Stromal cell of bone marrow (primary cell): ENCODE data around the gene PDE11A.

Experiments
- DNase-seq: peaks from one replicate; pipeline ENCODE4 v3.0.0-alpha.2; 2012; ENCODE audit warnings: low read depth

PDE11A gene

GRCh38 chr2:177923323-177923722 lies 149.3 kb downstream of the PDE11A start:
- no peak for DNase-seq

GRCh38 chr2:177921726-177922125 lies 150.9 kb downstream of the PDE11A start:
- DNase-seq, result peak; percentile 8

- DNase-seq, result no peak
Observed at GRCh38 chr2:177917169-177917568, 155.4 kb downstream of the PDE11A start.

- DNase-seq, result no peak
Observed at GRCh38 chr2:177916342-177916741, 156.2 kb downstream of the PDE11A start.

- DNase-seq, result no peak
Observed at GRCh38 chr2:177914247-177914646, 158.3 kb downstream of the PDE11A start.

GRCh38 chr2:177909962-177910361 lies 162.6 kb downstream of the PDE11A start:
- DNase-seq, result no peak

- no peak for DNase-seq
Observed at GRCh38 chr2:177908824-177909223, 163.8 kb downstream of the PDE11A start.

- no peak for DNase-seq
Observed at GRCh38 chr2:177908182-177908581, 164.4 kb downstream of the PDE11A start.

- DNase-seq, result peak; percentile 14
Observed at GRCh38 chr2:177906041-177906718, 166.4 kb downstream of the PDE11A start.

- no peak for DNase-seq
Observed at GRCh38 chr2:177905640-177906039, 166.9 kb downstream of the PDE11A start.

- DNase-seq, result peak; percentile 8
Observed at GRCh38 chr2:177902395-177903163, 170.0 kb downstream of the PDE11A start.

- no peak for DNase-seq
Observed at GRCh38 chr2:177900082-177900481, 172.5 kb downstream of the PDE11A start.

- DNase-seq, result no peak
Observed at GRCh38 chr2:177897278-177897677, 175.3 kb downstream of the PDE11A start.

- DNase-seq, result no peak
Observed at GRCh38 chr2:177896587-177896986, 176.0 kb downstream of the PDE11A start.

- DNase-seq, result no peak
Observed at GRCh38 chr2:177894546-177894945, 178.0 kb downstream of the PDE11A start.

GRCh38 chr2:177893880-177894279 lies 178.7 kb downstream of the PDE11A start:
- DNase-seq, result no peak

GRCh38 chr2:177891533-177891932 lies 181.0 kb downstream of the PDE11A start:
- DNase-seq, result no peak

GRCh38 chr2:177889818-177890460 lies 182.6 kb downstream of the PDE11A start:
- no peak for DNase-seq

GRCh38 chr2:177888581-177888980 lies 184.0 kb downstream of the PDE11A start:
- DNase-seq, result no peak

GRCh38 chr2:177887722-177888121 lies 184.9 kb downstream of the PDE11A start:
- no peak for DNase-seq

GRCh38 chr2:177886824-177887223 lies 185.8 kb downstream of the PDE11A start:
- no peak for DNase-seq

- DNase-seq, result no peak
Observed at GRCh38 chr2:177885828-177886466, 186.6 kb downstream of the PDE11A start.

- no peak for DNase-seq
Observed at GRCh38 chr2:177883177-177883576, 189.4 kb downstream of the PDE11A start.
